ENCODE measurements around the gene FHL2. TPM values are rescaled to one million over a fixed set of nuclear protein-coding genes. Genes with fewer than 3 reads are reported as not detected.

FHL2 gene
- total RNA-seq, 1 experiment from 2014 or later = 21.1 TPM

GRCh38 chr2:105443617-105444598, 45.1 kb upstream of the FHL2 start (continued):
- TF ChIP-seq ZNF281 (CRISPR knock-in tag; IDR thresholded peaks at IDR 0.05) = no peak
- TF ChIP-seq ATF1 (CRISPR knock-in tag; IDR thresholded peaks at IDR 0.05) = no peak
- no peak for TF ChIP-seq CTCF (IDR thresholded peaks at IDR 0.05)
- TF ChIP-seq ZBTB43 (CRISPR knock-in tag; IDR thresholded peaks at IDR 0.05) = no peak
- TF ChIP-seq ZSCAN18 (CRISPR knock-in tag; IDR thresholded peaks at IDR 0.05) = no peak
- no peak for TF ChIP-seq FOXJ3 (CRISPR knock-in tag; IDR thresholded peaks at IDR 0.05; ENCODE audit: borderline replicate concordance)

- DNase-seq (ENCODE audit: low spot score) = no peak
- H3K36me3 Mint-ChIP-seq = no peaks in the 10 kb centered on the region
- no peak overlapping the region for H3K27ac Mint-ChIP-seq
- CTCF ChIA-PET = interaction anchor here (1.0 kb wide), 1 partner anchor 39 kb away, joined by 3 read pairs; no protein-coding TSS in a partner anchor
- no peak for TF ChIP-seq KAT7 (CRISPR knock-in tag; IDR thresholded peaks at IDR 0.05; ENCODE audit: borderline replicate concordance)
- no peak for TF ChIP-seq IRF1 (CRISPR knock-in tag; IDR thresholded peaks at IDR 0.05)
- no peak for ATAC-seq
- no peaks in the 10 kb centered on the region; the same call in 1 of the 2 replicates for H3K27me3 Mint-ChIP-seq (ENCODE audit: low read depth)
- no peaks in the 10 kb centered on the region for H3K9me3 Mint-ChIP-seq
- POLR2A ChIA-PET = no interaction called here
- H3K4me1 Mint-ChIP-seq = peaks cover 33% of the 10 kb centered on the region
- H3K4me3 Mint-ChIP-seq = no peak overlapping the region
These were observed 43.9 kb upstream of the FHL2 start for GRCh38 chr2:105442721-105443120.

GRCh38 chr2:105442056-105442455, 43.2 kb upstream of the FHL2 start:
- ChIA-PET POLR2A (no interaction called here), CTCF (interaction anchor here (1.0 to 1.2 kb wide), 2 partner anchors 13 to 38 kb away, joined by 3 read pairs; no protein-coding TSS in a partner anchor)
- H3K27ac Mint-ChIP-seq = no peak overlapping the region
- no peaks in the 10 kb centered on the region for H3K9me3 Mint-ChIP-seq
- no peak for ATAC-seq
- DNase-seq (ENCODE audit: low spot score) = no peak
- no peaks in the 10 kb centered on the region for H3K36me3 Mint-ChIP-seq
- TF ChIP-seq MLX (CRISPR knock-in tag; IDR thresholded peaks at IDR 0.05) = no peak
- no peak for TF ChIP-seq ZNF416 (CRISPR knock-in tag; IDR thresholded peaks at IDR 0.05)
- no peak for TF ChIP-seq ZNF396 (CRISPR knock-in tag; IDR thresholded peaks at IDR 0.05; ENCODE audit: borderline replicate concordance)
- no peak for TF ChIP-seq SP1 (CRISPR knock-in tag; conservative IDR thresholded peaks at IDR 0.05)
- H3K4me1 Mint-ChIP-seq = peaks cover 33% of the 10 kb centered on the region
- no peak overlapping the region for H3K4me3 Mint-ChIP-seq
- H3K27me3 Mint-ChIP-seq (ENCODE audit: low read depth) = no peaks in the 10 kb centered on the region; the same call in 1 of the 2 replicates

Data from WTC11 (cell line).